A549 (cell line): ENCODE data around the gene CYP26B1. TPM values are rescaled to one million over a fixed set of nuclear protein-coding genes. Genes with fewer than 3 reads are reported as not detected.

Experiments used
- ATAC-seq, 2 experiments: fragments of 200-7000 bp in 1 of 2; fragments of >200 bp in 1 of 2; cut with Nextera tagmentation in 1 of 2; cut with Tn5 transposase in 1 of 2; 3 replicates each; pipeline versions ENCODE4 v1.8.0 to v1.9.1; 2018 to 2020; ENCODE audit warnings: mild to moderate bottlenecking in 1 of 2, moderate library complexity in 1 of 2
- CTCF ChIA-PET: fragments of 300-600 bp; sonication (Branson Sonifier 250); formaldehyde crosslinking; extraction: SDS; loops from one replicate; lab custom pipeline; 2021; ENCODE audit warnings: antibody characterized with exemption, inconsistent platforms; lab: Yijun Ruan, JAX
- POLR2A ChIA-PET: fragments of 350-600 bp; formaldehyde crosslinking; extraction: SDS; loops from one replicate; lab custom pipeline; 2021; ENCODE audit warnings: antibody characterized with exemption, inconsistent platforms; lab: Yijun Ruan, JAX
- DNase-seq, 2 experiments: peaks; one replicate each; pipeline versions ENCODE4 v3.0.0 to v3.0.0-alpha.2; 2011 to 2016; ENCODE audit warnings: low read depth in 1 of 2, low spot score in 1 of 2
- FAIRE-seq: peaks from 2 replicates; lab custom pipeline; 2011; peaks lifted over from hg19 to GRCh38; lab: Jason Lieb, UNC
- H3K27ac ChIP-seq, 2 experiments: fragments of >200 bp; sonication (Bioruptor Twin); formaldehyde crosslinking; 3 replicates each; pipeline ENCODE4 v1.5.1; 2016 to 2017
- H3K4me1 ChIP-seq: fragments of >200 bp; sonication (Bioruptor Twin); formaldehyde crosslinking; 3 replicates; pipeline ENCODE4 v1.6.1; 2016
- H3K4me2 ChIP-seq: fragments of >200 bp; sonication (Bioruptor Twin); formaldehyde crosslinking; 3 replicates; pipeline ENCODE4 v1.6.1; 2016
- H3K4me3 ChIP-seq: fragments of >200 bp; sonication (Bioruptor Twin); formaldehyde crosslinking; 3 replicates; pipeline ENCODE4 v1.5.1; 2016
- H3K9me3 ChIP-seq: fragments of >200 bp; sonication (Bioruptor Twin); formaldehyde crosslinking; 3 replicates; pipeline ENCODE4 v1.6.1; 2016
- CEBPB ChIP-seq, 2 experiments: fragments of >200 bp in 1 of 2; sonication (Bioruptor Twin) in 1 of 2; formaldehyde crosslinking in 1 of 2; IDR thresholded peaks; 2 replicates each; pipeline ENCODE4 v1.6.1; 2012 to 2016
- CHD2 ChIP-seq: fragments of 150-350 bp; IDR thresholded peaks from 2 replicates; pipeline ENCODE4 v1.6.1; 2014; ENCODE audit warnings: low read length; ENCODE audit not compliant: partially characterized antibody
- CHD4 ChIP-seq: fragments of 200-600 bp; sonication (generic); IDR thresholded peaks from 2 replicates; pipeline ENCODE4 v1.6.1; 2016; ENCODE audit warnings: antibody characterized with exemption, mild to moderate bottlenecking, borderline replicate concordance
- EHMT2 ChIP-seq: fragments of 200-600 bp; sonication (generic); IDR thresholded peaks from 2 replicates; pipeline ENCODE4 v1.6.1; 2016; ENCODE audit warnings: antibody characterized with exemption, low read depth, mild to moderate bottlenecking, moderate library complexity
- FOSL2 ChIP-seq, 2 experiments: fragments of 450-650 bp in 1 of 2; fragments of >200 bp in 1 of 2; sonication (Bioruptor Twin) in 1 of 2; formaldehyde crosslinking; IDR thresholded peaks; 2 replicates each; pipeline versions ENCODE4 v1.5.0 to v1.6.1; 2016 to 2020; ENCODE audit warnings: mild to moderate bottlenecking in 1 of 2, moderate library complexity in 1 of 2
- HEYL ChIP-seq: fragments of 250-450 bp; sonication (Bioruptor Pico); IDR thresholded peaks from 2 replicates; pipeline ENCODE4 v1.8.0; 2021; ENCODE audit warnings: mild to moderate bottlenecking, moderate library complexity
- HMGXB4 ChIP-seq: fragments of 250-450 bp; sonication (Bioruptor Pico); IDR thresholded peaks from 2 replicates; pipeline ENCODE4 v1.5.0; 2021; ENCODE audit warnings: mild to moderate bottlenecking, moderate library complexity, borderline replicate concordance
- HOXB13 ChIP-seq: fragments of 250-450 bp; sonication (Bioruptor Pico); IDR thresholded peaks from 2 replicates; pipeline ENCODE4 v1.5.0; 2020; ENCODE audit warnings: low read depth, mild to moderate bottlenecking, moderate library complexity
- KDM1A ChIP-seq: fragments of 200-600 bp; sonication (generic); IDR thresholded peaks from 2 replicates; pipeline ENCODE4 v1.6.1; 2016; ENCODE audit warnings: low read depth, mild to moderate bottlenecking
- NFE2L2 ChIP-seq: fragments of 150-350 bp; conservative IDR thresholded peaks from 2 replicates; pipeline ENCODE4 v1.6.1; 2014; ENCODE audit warnings: low read length
- NR3C1 ChIP-seq: fragments of >200 bp; sonication (Bioruptor Twin); formaldehyde crosslinking; IDR thresholded peaks from 3 replicates; pipeline ENCODE4 v1.6.1; 2017
- PBX3 ChIP-seq: IDR thresholded peaks from 2 replicates; pipeline ENCODE4 v1.6.1; 2012
- PHF8 ChIP-seq: fragments of 200-600 bp; sonication (generic); IDR thresholded peaks from 2 replicates; pipeline ENCODE4 v1.6.1; 2016; ENCODE audit warnings: low read depth, mild to moderate bottlenecking, antibody characterized with exemption, moderate library complexity, borderline replicate concordance
- POLR2AphosphoS2 ChIP-seq: conservative IDR thresholded peaks from 2 replicates; pipeline ENCODE4 v1.6.1; 2012; ENCODE audit warnings: low read length, improper control_type of control experiment, inconsistent platforms
- RAD21 ChIP-seq, 2 experiments: fragments of >200 bp in 1 of 2; sonication (Bioruptor Twin) in 1 of 2; formaldehyde crosslinking in 1 of 2; IDR thresholded peaks in 1 of 2; conservative IDR thresholded peaks in 1 of 2; 2 replicates in 1 of 2; 3 replicates in 1 of 2; pipeline ENCODE4 v1.6.1; 2012 to 2018; ENCODE audit warnings: inconsistent platforms in 1 of 2
- RARB ChIP-seq: fragments of 250-450 bp; sonication (Bioruptor Pico); IDR thresholded peaks from 2 replicates; pipeline ENCODE4 v1.8.0; 2021; ENCODE audit warnings: mild to moderate bottlenecking, moderate library complexity
- RCOR1 ChIP-seq: fragments of 150-350 bp; IDR thresholded peaks from 2 replicates; pipeline ENCODE4 v1.6.1; 2014; ENCODE audit warnings: antibody characterized with exemption, low read length, low read depth
- RFX5 ChIP-seq: fragments of 450-650 bp; IDR thresholded peaks from 2 replicates; pipeline ENCODE4 v1.7.1; 2014; ENCODE audit warnings: antibody characterized with exemption, mild to moderate bottlenecking, moderate library complexity
- TP53 ChIP-seq: fragments of 250-450 bp; sonication (Bioruptor Pico); IDR thresholded peaks from 2 replicates; pipeline ENCODE4 v1.5.0; 2021; ENCODE audit warnings: mild to moderate bottlenecking, moderate library complexity
- ZFP36 ChIP-seq: fragments of 450-650 bp; IDR thresholded peaks from 2 replicates; pipeline ENCODE4 v1.6.1; 2014; ENCODE audit warnings: borderline replicate concordance; ENCODE audit not compliant: partially characterized antibody
- ZNF302 ChIP-seq: fragments of 250-450 bp; sonication (Bioruptor Pico); IDR thresholded peaks from 2 replicates; pipeline ENCODE4 v1.9.0; 2021; ENCODE audit warnings: inconsistent platforms, mild to moderate bottlenecking, moderate library complexity
- WGBS: methylation state at CpG from one replicate; pipeline ENCODE4 v1.1.6; 2017; ENCODE audit errors: missing lambda C conversion rate; 5-methylcytosine and 5-hydroxymethylcytosine counted together
- polyA plus RNA-seq, 4 experiments: library from polyadenylated mRNA; depleted of rRNA in 3 of 4; stranded (reverse); fragments of >200 nt; fragmentation: RNase III in 1 of 4; extraction: RNeasy Plus Mini Kit Qiagen cat#74134 plus additional on column Dnase treatment in 1 of 4; gene quantifications; 2 replicates in 3 of 4; 3 replicates in 1 of 4; pipeline ENCODE4 v1.2.3, GENCODE V29; 2011 to 2017
- TF ChIP-seq, protein P1 (sequence below): fragments of 450-650 bp; IDR thresholded peaks from 2 replicates; pipeline ENCODE4 v1.6.1; 2014; ENCODE audit warnings: antibody characterized with exemption
- TF ChIP-seq, protein P2 (sequence below): fragments of 200-600 bp; sonication (generic); IDR thresholded peaks from 2 replicates; pipeline ENCODE4 v1.6.1; 2016; ENCODE audit warnings: antibody characterized with exemption, mild to moderate bottlenecking, moderate library complexity

CYP26B1 gene
- polyA plus RNA-seq, 2 of the 4 experiments (the other 2 are of a cell fraction) = 9.7 to 13.6 TPM

- 82% methylated on average over 24 of the region's 24 CpGs for WGBS
Measured at GRCh38 chr2:72128059-72128842, 19.4 kb downstream of the CYP26B1 start.

GRCh38 chr2:72127401-72128058, 20.1 kb downstream of the CYP26B1 start:
- TF ChIP-seq NFE2L2 = no peak
- no peak for TF ChIP-seq RARB (CRISPR knock-in tag)
- no peak for TF ChIP-seq HMGXB4 (CRISPR knock-in tag)
- TF ChIP-seq EHMT2 = no peak
- H3K4me1 ChIP-seq = no peaks in the 10 kb centered on the region
- no peak overlapping the region for H3K4me3 ChIP-seq
- no peak overlapping the region for H3K4me2 ChIP-seq
- DNase-seq = no peak
- CTCF ChIA-PET = interaction anchor here (0.8 to 3.5 kb wide), 2 partner anchors 10 to 11 kb away, joined by 3 to 18 read pairs; no protein-coding TSS in a partner anchor
- POLR2A ChIA-PET = no interaction called here
- ATAC-seq = peak in 1 of 2 experiments; percentile 43; a peak in 3 of 6 replicates
- no peak overlapping the region for H3K27ac ChIP-seq
- FAIRE-seq = no peak
- H3K9me3 ChIP-seq = no peaks in the 10 kb centered on the region
- WGBS = 81% methylated on average over 20 of the region's 21 CpGs

More at GRCh38 chr2:72128059-72128842, 19.4 kb downstream of the CYP26B1 start:
- no peaks in the 10 kb centered on the region for H3K4me1 ChIP-seq
- peak; percentile 3 to 24; a peak in 3 of 6 replicates for ATAC-seq
- ChIA-PET CTCF (interaction anchor here (0.6 to 3.5 kb wide), 4 partner anchors 9 to 789 kb away, joined by 3 to 18 read pairs (median 6); no protein-coding TSS in a partner anchor), POLR2A (no interaction called here)
- no peak for TF ChIP-seq POLR2AphosphoS2
- TF ChIP-seq ZFP36 = no peak
- TF ChIP-seq, protein P1, sequence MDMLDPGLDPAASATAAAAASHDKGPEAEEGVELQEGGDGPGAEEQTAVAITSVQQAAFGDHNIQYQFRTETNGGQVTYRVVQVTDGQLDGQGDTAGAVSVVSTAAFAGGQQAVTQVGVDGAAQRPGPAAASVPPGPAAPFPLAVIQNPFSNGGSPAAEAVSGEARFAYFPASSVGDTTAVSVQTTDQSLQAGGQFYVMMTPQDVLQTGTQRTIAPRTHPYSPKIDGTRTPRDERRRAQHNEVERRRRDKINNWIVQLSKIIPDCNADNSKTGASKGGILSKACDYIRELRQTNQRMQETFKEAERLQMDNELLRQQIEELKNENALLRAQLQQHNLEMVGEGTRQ = no peak
- no peak for TF ChIP-seq KDM1A
- no peak for TF ChIP-seq HOXB13 (CRISPR knock-in tag)
- TF ChIP-seq PHF8 = no peak
- no peak for TF ChIP-seq HEYL (CRISPR knock-in tag)
- no peak for TF ChIP-seq CHD2
- no peak for TF ChIP-seq ZNF302 (CRISPR knock-in tag)
- TF ChIP-seq, protein P2, sequence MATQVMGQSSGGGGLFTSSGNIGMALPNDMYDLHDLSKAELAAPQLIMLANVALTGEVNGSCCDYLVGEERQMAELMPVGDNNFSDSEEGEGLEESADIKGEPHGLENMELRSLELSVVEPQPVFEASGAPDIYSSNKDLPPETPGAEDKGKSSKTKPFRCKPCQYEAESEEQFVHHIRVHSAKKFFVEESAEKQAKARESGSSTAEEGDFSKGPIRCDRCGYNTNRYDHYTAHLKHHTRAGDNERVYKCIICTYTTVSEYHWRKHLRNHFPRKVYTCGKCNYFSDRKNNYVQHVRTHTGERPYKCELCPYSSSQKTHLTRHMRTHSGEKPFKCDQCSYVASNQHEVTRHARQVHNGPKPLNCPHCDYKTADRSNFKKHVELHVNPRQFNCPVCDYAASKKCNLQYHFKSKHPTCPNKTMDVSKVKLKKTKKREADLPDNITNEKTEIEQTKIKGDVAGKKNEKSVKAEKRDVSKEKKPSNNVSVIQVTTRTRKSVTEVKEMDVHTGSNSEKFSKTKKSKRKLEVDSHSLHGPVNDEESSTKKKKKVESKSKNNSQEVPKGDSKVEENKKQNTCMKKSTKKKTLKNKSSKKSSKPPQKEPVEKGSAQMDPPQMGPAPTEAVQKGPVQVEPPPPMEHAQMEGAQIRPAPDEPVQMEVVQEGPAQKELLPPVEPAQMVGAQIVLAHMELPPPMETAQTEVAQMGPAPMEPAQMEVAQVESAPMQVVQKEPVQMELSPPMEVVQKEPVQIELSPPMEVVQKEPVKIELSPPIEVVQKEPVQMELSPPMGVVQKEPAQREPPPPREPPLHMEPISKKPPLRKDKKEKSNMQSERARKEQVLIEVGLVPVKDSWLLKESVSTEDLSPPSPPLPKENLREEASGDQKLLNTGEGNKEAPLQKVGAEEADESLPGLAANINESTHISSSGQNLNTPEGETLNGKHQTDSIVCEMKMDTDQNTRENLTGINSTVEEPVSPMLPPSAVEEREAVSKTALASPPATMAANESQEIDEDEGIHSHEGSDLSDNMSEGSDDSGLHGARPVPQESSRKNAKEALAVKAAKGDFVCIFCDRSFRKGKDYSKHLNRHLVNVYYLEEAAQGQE = no peak
- TF ChIP-seq RCOR1 = no peak
- TF ChIP-seq RFX5 = no peak
- no peak for TF ChIP-seq TP53 (CRISPR knock-in tag)
- no peak for TF ChIP-seq NR3C1
- TF ChIP-seq FOSL2 (IDR thresholded peaks at IDR 0.05) = no peak
- no peak for TF ChIP-seq FOSL2 (CRISPR knock-in tag; IDR thresholded peaks at IDR 0.05)
- TF ChIP-seq RAD21 (conservative IDR thresholded peaks at IDR 0.05 in 1 of 2, IDR thresholded peaks at IDR 0.05 in 1 of 2) = no peak
- TF ChIP-seq PBX3 = no peak
- no peak for TF ChIP-seq RARB (CRISPR knock-in tag)
- TF ChIP-seq CHD4 = no peak
- TF ChIP-seq CEBPB (IDR thresholded peaks at IDR 0.05) = no peak
- DNase-seq = no peak
- H3K27ac ChIP-seq = no peak overlapping the region
- no peaks in the 10 kb centered on the region for H3K9me3 ChIP-seq
- no peak overlapping the region for H3K4me3 ChIP-seq
- no peak for FAIRE-seq
- H3K4me2 ChIP-seq = no peak overlapping the region
